Prostate gland (tissue), 2 donors: ENCODE measurements around the gene STAB2.

ENCODE experiments used
- CTCF ChIP-seq, 4 experiments: fragments of 200-600 bp in 2 of 4; fragments of 450-650 bp in 2 of 4; sonication (generic) in 2 of 4; IDR thresholded peaks; 1 replicate in 3 of 4; 2 replicates in 1 of 4; pipeline ENCODE4 v1.5.1; 2016 to 2019; ENCODE audit warnings: antibody characterized with exemption in 4 of 4, mild to moderate bottlenecking in 2 of 4, moderate library complexity in 2 of 4
- POLR2A ChIP-seq: fragments of 450-650 bp; IDR thresholded peaks from one replicate; pipeline ENCODE4 v1.6.1; 2016; ENCODE audit warnings: antibody characterized with exemption, mild to moderate bottlenecking

- TF ChIP-seq CTCF (IDR thresholded peaks at IDR 0.05) (no peak), POLR2A (no peak)
Observed at GRCh38 chr12:103640410-103640809, 53.3 kb downstream of the STAB2 start.
